ENCODE results near the gene RPL15. TPM values are rescaled to one million over a fixed set of nuclear protein-coding genes. Genes with fewer than 3 reads are reported as not detected.

Gene RPL15
- total and polyA plus RNA-seq, 10 of the 15 experiments (the other 5 are each of a cell fraction or from before 2014, with no cell fraction given), result 2,885 to 10,761 (median 4,017) TPM

DNA sequence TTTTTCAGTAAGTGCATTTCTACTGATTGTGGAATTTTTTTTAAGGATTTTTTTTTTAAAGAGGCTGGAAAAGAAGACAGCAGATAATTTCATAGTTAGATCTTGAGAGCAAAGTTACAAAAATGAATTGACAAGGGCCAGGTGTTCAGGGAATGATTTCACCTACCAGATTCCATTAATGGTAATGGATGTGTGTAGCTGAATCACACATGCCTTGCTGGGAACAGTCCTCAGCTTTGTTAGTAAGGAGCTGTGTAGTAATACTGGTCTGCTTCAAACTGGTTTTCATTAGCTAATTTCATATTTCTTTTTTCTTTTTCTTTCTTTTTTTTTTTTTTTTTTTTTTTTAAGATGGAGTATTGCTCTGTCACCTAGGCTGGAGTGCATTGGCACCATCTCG is 44.1 kb downstream of the RPL15 start:
- BruUV-seq (replicated peaks), result no TSS peak
- FAIRE-seq (no peak), DNase-seq (ENCODE audit: low read depth, low spot score) (no peak), ATAC-seq (no peak)
- Histone ChIP-seq H3K9ac (ENCODE audit: control insufficient read depth, insufficient read depth, low read length) (no peak overlapping the region), H3K9me3 (replicated peaks; ENCODE audit: control insufficient read depth, insufficient read depth, low read length) (no peaks in the 10 kb centered on the region), H3K27me3 (replicated peaks in 1 of 2; ENCODE audit: control insufficient read depth in 2 of 2, insufficient read depth in 2 of 2, low read length in 1 of 2) (no peaks in the 10 kb centered on the region), H3K4me1 (ENCODE audit: control insufficient read depth, insufficient read depth, low read length) (no peaks in the 10 kb centered on the region), H3K27ac (ENCODE audit: control insufficient read depth, insufficient read depth) (no peak overlapping the region), H2AFZ (ENCODE audit: control insufficient read depth, low read depth, low read length) (no peak overlapping the region), H3K4me2 (ENCODE audit: control insufficient read depth, insufficient read depth) (no peak overlapping the region), H3K36me3 (ENCODE audit: control insufficient read depth in 2 of 2, insufficient read depth in 2 of 2, low read length in 1 of 2) (peaks cover 0 to 9% of the 10 kb centered on the region in 2 experiments; a peak in 1 of 4 replicates), H4K20me1 (ENCODE audit: control insufficient read depth, insufficient read depth) (no peaks in the 10 kb centered on the region), H3K79me2 (ENCODE audit: control insufficient read depth, insufficient read depth, low read length) (no peaks in the 10 kb centered on the region), H3K4me3 (no peak overlapping the region)
- SMC1A ChIA-PET (ENCODE audit: uncharacterized antibody, unreplicated experiment), result interaction anchor here (1.2 to 2.9 kb wide), 3 partner anchors 9 to 37 kb away, joined by 4 to 14 read pairs (median 4); no protein-coding TSS in a partner anchor
- intact Hi-C loops (cut with micrococcal nuclease; ENCODE audit: unreplicated experiment), result no loop called here
- TF ChIP-seq GABPA (IDR thresholded peaks at IDR 0.05; ENCODE audit: low read depth), result no peak
- TF ChIP-seq IKZF2 (IDR thresholded peaks at IDR 0.05), result no peak
- no peak for TF ChIP-seq HDAC2 (IDR thresholded peaks at IDR 0.05)
- no peak for TF ChIP-seq IRF3 (IDR thresholded peaks at IDR 0.05)
- no peak for TF ChIP-seq EZH2 (IDR thresholded peaks at IDR 0.05; ENCODE audit: borderline replicate concordance, control insufficient read depth, low read depth, low read length)
- TF ChIP-seq SUPT20H (IDR thresholded peaks at IDR 0.05; ENCODE audit: borderline replicate concordance, control insufficient read depth, low read depth, low read length), result no peak
- no peak for TF ChIP-seq FOXM1 (IDR thresholded peaks at IDR 0.05; ENCODE audit: low read depth, low read length)
- no peak for TF ChIP-seq HCFC1 (IDR thresholded peaks at IDR 0.05; ENCODE audit: low read length)
- TF ChIP-seq, protein P1, sequence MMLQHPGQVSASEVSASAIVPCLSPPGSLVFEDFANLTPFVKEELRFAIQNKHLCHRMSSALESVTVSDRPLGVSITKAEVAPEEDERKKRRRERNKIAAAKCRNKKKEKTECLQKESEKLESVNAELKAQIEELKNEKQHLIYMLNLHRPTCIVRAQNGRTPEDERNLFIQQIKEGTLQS (IDR thresholded peaks at IDR 0.05; ENCODE audit: borderline replicate concordance, extremely low read depth, low read depth, low read length), result no peak
- CTCF ChIA-PET, result interaction anchor here (0.7 to 1.1 kb wide), 3 partner anchors 12 to 1069 kb away, joined by 3 to 4 read pairs (median 4); no protein-coding TSS in a partner anchor
- POLR2A ChIA-PET, result interaction anchor here (0.6 to 0.7 kb wide), 3 partner anchors 187 to 1024 kb away, joined by 4 to 8 read pairs (median 6); no protein-coding TSS in a partner anchor
- RAD21 ChIA-PET (ENCODE audit: unreplicated experiment), result interaction anchor here (0.7 kb wide), 1 partner anchor 11 kb away, joined by 3 read pairs; no protein-coding TSS in a partner anchor
- in situ Hi-C loops (cut with MboI), result no loop called here
- WGBS (ENCODE audit: insufficient coverage, insufficient replicate concordance, low lambda C conversion rate, missing lambda C conversion rate), result 100% methylated on average over 1 of the region's 1 CpG
